MM.1S (cell line): ENCODE results near the gene WFDC12.

Experiments
- DNase-seq: peaks from one replicate; pipeline ENCODE4 v3.0.0-alpha.2; 2015
- H2AFZ ChIP-seq: fragments of 300-600 bp; sonication (generic); 2 replicates; pipeline ENCODE4 v1.6.0; 2016; ENCODE audit warnings: antibody characterized with exemption, low read length
- H3F3A ChIP-seq: fragments of 300-600 bp; sonication (generic); 2 replicates; pipeline ENCODE4 v1.6.1; 2016; ENCODE audit warnings: mild to moderate bottlenecking, antibody characterized with exemption, low read length, moderate library complexity, mixed read lengths; ENCODE audit not compliant: insufficient read depth
- H3K27ac ChIP-seq: fragments of 300-600 bp; sonication (generic); 2 replicates; pipeline ENCODE4 v1.5.1; 2016; ENCODE audit warnings: mild to moderate bottlenecking, low read length
- H3K27me3 ChIP-seq: fragments of 300-600 bp; sonication (generic); replicated peaks from 2 replicates; pipeline ENCODE4 v1.6.0; 2016; ENCODE audit warnings: low read length; ENCODE audit not compliant: insufficient read depth
- H3K36me3 ChIP-seq: fragments of 300-600 bp; sonication (generic); replicated peaks from 2 replicates; pipeline ENCODE4 v1.6.1; 2016; ENCODE audit warnings: mild to moderate bottlenecking, low read length, mixed read lengths; ENCODE audit not compliant: insufficient read depth
- H3K4me1 ChIP-seq: fragments of 300-600 bp; sonication (generic); 2 replicates; pipeline ENCODE4 v1.6.1; 2016; ENCODE audit warnings: low read length, mixed read lengths
- H3K4me2 ChIP-seq: fragments of 300-600 bp; sonication (generic); 2 replicates; pipeline ENCODE4 v1.6.0; 2016; ENCODE audit warnings: low read depth, low read length
- H3K4me3 ChIP-seq: fragments of 300-600 bp; sonication (generic); 2 replicates; pipeline ENCODE4 v1.5.1; 2016; ENCODE audit warnings: low read length, mixed read lengths
- H3K79me2 ChIP-seq: fragments of 300-600 bp; sonication (generic); 2 replicates; pipeline ENCODE4 v1.6.1; 2016; ENCODE audit warnings: mixed run types, low read length, mixed read lengths
- H3K9ac ChIP-seq: fragments of 300-600 bp; sonication (generic); 2 replicates; pipeline ENCODE4 v1.6.1; 2016; ENCODE audit warnings: low read length, mixed read lengths
- H3K9me2 ChIP-seq: fragments of 300-600 bp; sonication (generic); replicated peaks from 2 replicates; pipeline ENCODE4 v1.6.1; 2016; ENCODE audit warnings: mild to moderate bottlenecking, low read length, mixed read lengths; ENCODE audit not compliant: insufficient read depth
- H3K9me3 ChIP-seq: fragments of 300-600 bp; sonication (generic); replicated peaks from 2 replicates; pipeline ENCODE4 v1.6.1; 2016; ENCODE audit warnings: mild to moderate bottlenecking, low read length, mixed read lengths; ENCODE audit not compliant: insufficient read depth
- H4K20me1 ChIP-seq: fragments of 300-600 bp; sonication (generic); 2 replicates; pipeline ENCODE4 v1.6.1; 2016; ENCODE audit warnings: mild to moderate bottlenecking, low read length, moderate library complexity, mixed read lengths; ENCODE audit not compliant: insufficient read depth
- CTCF ChIP-seq: fragments of 300-600 bp; sonication (generic); IDR thresholded peaks from 2 replicates; pipeline ENCODE4 v1.5.1; 2016; ENCODE audit warnings: antibody characterized with exemption, low read length, mixed read lengths
- EZH2 ChIP-seq: fragments of 300-600 bp; sonication (generic); optimal IDR thresholded peaks from 2 replicates; pipeline ENCODE3; 2017; ENCODE audit warnings: low read depth, mild to moderate bottlenecking, antibody characterized with exemption, low read length, mixed read lengths
- EZH2phosphoT487 ChIP-seq: fragments of 300-600 bp; sonication (generic); IDR thresholded peaks from 2 replicates; pipeline ENCODE4 v1.6.1; 2018; ENCODE audit warnings: antibody characterized with exemption, low read length

Gene WFDC12

GRCh38 chr20:45154183-45154582, 29.9 kb upstream of the WFDC12 start:
- no peak for TF ChIP-seq EZH2phosphoT487
- no peak for TF ChIP-seq CTCF
- TF ChIP-seq EZH2, result no peak
- no peak overlapping the region for H3K27ac ChIP-seq

GRCh38 chr20:45153752-45154151, 29.5 kb upstream of the WFDC12 start:
- Histone ChIP-seq H4K20me1 (no peaks in the 10 kb centered on the region), H3K9me3 (no peaks in the 10 kb centered on the region), H3K4me2 (no peak overlapping the region), H3K9ac (no peak overlapping the region), H3K79me2 (no peaks in the 10 kb centered on the region), H3K27ac (no peak overlapping the region), H3K9me2 (no peaks in the 10 kb centered on the region), H3K27me3 (no peaks in the 10 kb centered on the region), H2AFZ (no peak overlapping the region), H3K4me3 (no peak overlapping the region), H3K36me3 (no peaks in the 10 kb centered on the region), H3K4me1 (no peaks in the 10 kb centered on the region), H3F3A (no peaks in the 10 kb centered on the region)
- no peak for DNase-seq
- no peak for TF ChIP-seq EZH2

More at GRCh38 chr20:45154183-45154582, 29.9 kb upstream of the WFDC12 start:
- no peaks in the 10 kb centered on the region for H3K27me3 ChIP-seq
- no peaks in the 10 kb centered on the region for H3K79me2 ChIP-seq
- H3K4me3 ChIP-seq, result no peak overlapping the region
- no peaks in the 10 kb centered on the region for H3K9me3 ChIP-seq
- no peak overlapping the region for H3K4me2 ChIP-seq
- DNase-seq, result no peak
- no peaks in the 10 kb centered on the region for H4K20me1 ChIP-seq
- H3K4me1 ChIP-seq, result no peaks in the 10 kb centered on the region
- H2AFZ ChIP-seq, result no peak overlapping the region
- H3F3A ChIP-seq, result no peaks in the 10 kb centered on the region
- no peaks in the 10 kb centered on the region for H3K9me2 ChIP-seq
- H3K36me3 ChIP-seq, result no peaks in the 10 kb centered on the region
- H3K9ac ChIP-seq, result no peak overlapping the region

GRCh38 chr20:45153147-45153546, 28.9 kb upstream of the WFDC12 start:
- Histone ChIP-seq H3K27me3 (no peaks in the 10 kb centered on the region), H3K9me2 (no peaks in the 10 kb centered on the region), H3K4me1 (no peaks in the 10 kb centered on the region), H3K4me2 (no peak overlapping the region), H2AFZ (no peak overlapping the region), H3K4me3 (no peak overlapping the region), H3K9ac (no peak overlapping the region), H3K36me3 (no peaks in the 10 kb centered on the region), H3K9me3 (no peaks in the 10 kb centered on the region), H3F3A (no peaks in the 10 kb centered on the region), H3K27ac (no peak overlapping the region), H4K20me1 (no peaks in the 10 kb centered on the region), H3K79me2 (no peaks in the 10 kb centered on the region)
- DNase-seq, result no peak
- no peak for TF ChIP-seq EZH2phosphoT487
- TF ChIP-seq EZH2, result no peak
- TF ChIP-seq CTCF, result no peak

GRCh38 chr20:45152405-45152804, 28.1 kb upstream of the WFDC12 start:
- Histone ChIP-seq H3K36me3 (no peaks in the 10 kb centered on the region), H3K79me2 (no peaks in the 10 kb centered on the region), H3K9me3 (no peaks in the 10 kb centered on the region), H4K20me1 (no peaks in the 10 kb centered on the region), H3K9ac (no peak overlapping the region), H3K4me2 (no peak overlapping the region), H3K27me3 (no peaks in the 10 kb centered on the region), H3K27ac (no peak overlapping the region), H3K4me3 (no peak overlapping the region), H3F3A (no peaks in the 10 kb centered on the region), H3K9me2 (no peaks in the 10 kb centered on the region), H3K4me1 (no peaks in the 10 kb centered on the region), H2AFZ (no peak overlapping the region)
- TF ChIP-seq EZH2phosphoT487, result no peak
- no peak for DNase-seq
